OCI-LY7 (cell line): ENCODE data around the gene PEPD.

ENCODE experiments used
- EZH2phosphoT487 ChIP-seq: fragments of 200-600 bp; sonication (generic); IDR thresholded peaks from 2 replicates; pipeline ENCODE4 v1.6.1; 2018; ENCODE audit warnings: low read depth, borderline replicate concordance, mild to moderate bottlenecking, mixed run types, antibody characterized with exemption, low read length, moderate library complexity, mixed read lengths
- TF ChIP-seq, protein P1 (sequence below): fragments of 200-600 bp; sonication (generic); conservative IDR thresholded peaks from 2 replicates; pipeline ENCODE4 v1.5.1; 2014; ENCODE audit warnings: mild to moderate bottlenecking, antibody characterized with exemption, low read length, moderate library complexity, mixed read lengths

DNA sequence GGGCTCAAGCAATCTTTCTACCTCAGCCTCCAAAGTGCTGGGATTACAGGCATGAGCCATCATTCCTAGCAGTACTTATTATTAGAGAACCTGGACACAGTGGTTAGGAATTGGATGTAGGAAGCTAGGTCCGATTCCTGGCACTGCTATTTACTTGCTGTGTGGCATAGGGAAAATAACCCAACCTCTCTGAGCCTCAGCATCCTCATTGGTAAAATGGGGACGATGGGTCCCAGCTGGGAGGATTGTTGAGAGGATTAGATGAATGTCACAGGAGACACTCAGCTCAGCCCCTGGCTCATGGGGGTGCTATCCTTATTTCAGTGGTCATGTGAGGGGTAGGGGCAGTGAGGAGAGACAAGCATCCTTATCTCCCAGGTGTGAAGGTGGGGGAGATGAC is 6.8 kb upstream of the PEPD start:
- TF ChIP-seq, protein P1, sequence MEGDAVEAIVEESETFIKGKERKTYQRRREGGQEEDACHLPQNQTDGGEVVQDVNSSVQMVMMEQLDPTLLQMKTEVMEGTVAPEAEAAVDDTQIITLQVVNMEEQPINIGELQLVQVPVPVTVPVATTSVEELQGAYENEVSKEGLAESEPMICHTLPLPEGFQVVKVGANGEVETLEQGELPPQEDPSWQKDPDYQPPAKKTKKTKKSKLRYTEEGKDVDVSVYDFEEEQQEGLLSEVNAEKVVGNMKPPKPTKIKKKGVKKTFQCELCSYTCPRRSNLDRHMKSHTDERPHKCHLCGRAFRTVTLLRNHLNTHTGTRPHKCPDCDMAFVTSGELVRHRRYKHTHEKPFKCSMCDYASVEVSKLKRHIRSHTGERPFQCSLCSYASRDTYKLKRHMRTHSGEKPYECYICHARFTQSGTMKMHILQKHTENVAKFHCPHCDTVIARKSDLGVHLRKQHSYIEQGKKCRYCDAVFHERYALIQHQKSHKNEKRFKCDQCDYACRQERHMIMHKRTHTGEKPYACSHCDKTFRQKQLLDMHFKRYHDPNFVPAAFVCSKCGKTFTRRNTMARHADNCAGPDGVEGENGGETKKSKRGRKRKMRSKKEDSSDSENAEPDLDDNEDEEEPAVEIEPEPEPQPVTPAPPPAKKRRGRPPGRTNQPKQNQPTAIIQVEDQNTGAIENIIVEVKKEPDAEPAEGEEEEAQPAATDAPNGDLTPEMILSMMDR = no peak
- TF ChIP-seq EZH2phosphoT487 = no peak
